GM12878 (cell line): ENCODE data around the gene ETHE1. TPM values are rescaled to one million over a fixed set of nuclear protein-coding genes. Genes with fewer than 3 reads are reported as not detected.

Experiments
- ATAC-seq: fragments of 200-7000 bp; cut with Tn5 transposase; 3 replicates; pipeline ENCODE4 v1.9.1; 2020; ENCODE audit warnings: mild to moderate bottlenecking, moderate library complexity
- BruUV-seq: library from RNA; stranded (reverse); fragments of 400-500 nt; replicated peaks from 2 replicates; lab custom pipeline; 2021; lab: Mats Ljungman, UMichigan
- CTCF ChIA-PET: fragments of 300-600 bp; sonication (Branson Sonifier 250); formaldehyde crosslinking; extraction: SDS; loops from one replicate; lab custom pipeline; 2021; ENCODE audit warnings: inconsistent platforms; lab: Yijun Ruan, JAX
- POLR2A ChIA-PET: fragments of 350-600 bp; formaldehyde crosslinking; extraction: SDS; loops from one replicate; lab custom pipeline; 2021; ENCODE audit warnings: inconsistent platforms; lab: Charles Lee
- RAD21 ChIA-PET: fragments of 300-600 bp; sonication (Branson Sonifier 250); formaldehyde crosslinking; loops from one replicate; lab custom pipeline; 2023; ENCODE audit warnings: antibody characterized with exemption; ENCODE audit not compliant: unreplicated experiment; lab: Charles Lee
- SMC1A ChIA-PET: fragments of 300-600 bp; sonication (Branson Sonifier 250); formaldehyde crosslinking; loops from one replicate; lab custom pipeline; 2023; ENCODE audit not compliant: unreplicated experiment, uncharacterized antibody; lab: Charles Lee
- DNase-seq: peaks from one replicate; pipeline ENCODE4 v3.0.0-alpha.2; 2011; ENCODE audit warnings: low read depth, low spot score
- FAIRE-seq: peaks from 3 replicates; lab custom pipeline; 2011; peaks lifted over from hg19 to GRCh38; lab: Jason Lieb, UNC
- H2AFZ ChIP-seq: 2 replicates; pipeline ENCODE4 v1.6.0; 2011; ENCODE audit warnings: low read depth, low read length, control low read depth; ENCODE audit not compliant: control insufficient read depth
- H3K27ac ChIP-seq: 2 replicates; pipeline ENCODE4 v1.5.1; 2011; ENCODE audit warnings: control low read depth; ENCODE audit not compliant: control insufficient read depth, insufficient read depth
- H3K27me3 ChIP-seq, 2 experiments: replicated peaks in 1 of 2; 2 replicates each; pipeline versions ENCODE4 v1.6.0 to v1.6.1; 2011; ENCODE audit warnings: low read length in 1 of 2; ENCODE audit not compliant: control insufficient read depth in 2 of 2, insufficient read depth in 2 of 2
- H3K36me3 ChIP-seq, 2 experiments: 2 replicates each; pipeline ENCODE4 v1.5.1; 2011; ENCODE audit warnings: low read length in 1 of 2; ENCODE audit not compliant: control insufficient read depth in 2 of 2, insufficient read depth in 2 of 2
- H3K4me1 ChIP-seq: 2 replicates; pipeline ENCODE4 v1.6.1; 2011; ENCODE audit warnings: mild to moderate bottlenecking, low read length, moderate library complexity, mixed read lengths; ENCODE audit not compliant: control insufficient read depth, insufficient read depth
- H3K4me2 ChIP-seq: 2 replicates; pipeline ENCODE4 v1.6.0; 2011; ENCODE audit warnings: control low read depth; ENCODE audit not compliant: control insufficient read depth, insufficient read depth
- H3K4me3 ChIP-seq: fragments of 200-600 bp; sonication (generic); 2 replicates; pipeline ENCODE4 v1.5.1; 2016
- H3K79me2 ChIP-seq: 2 replicates; pipeline ENCODE4 v1.6.0; 2011; ENCODE audit warnings: low read length; ENCODE audit not compliant: control insufficient read depth, insufficient read depth
- H3K9ac ChIP-seq: 2 replicates; pipeline ENCODE4 v1.8.0; 2011; ENCODE audit warnings: low read length, control low read depth, mixed read lengths; ENCODE audit not compliant: control insufficient read depth, insufficient read depth
- H3K9me3 ChIP-seq: replicated peaks from 3 replicates; pipeline ENCODE4 v1.5.1; 2011; ENCODE audit warnings: mild to moderate bottlenecking, low read length; ENCODE audit not compliant: control insufficient read depth, insufficient read depth
- H4K20me1 ChIP-seq: 2 replicates; pipeline ENCODE4 v1.6.0; 2011; ENCODE audit not compliant: control insufficient read depth, insufficient read depth
- BHLHE40 ChIP-seq, 2 experiments: fragments of 450-650 bp in 1 of 2; IDR thresholded peaks; 2 replicates each; pipeline ENCODE4 v1.6.1; 2011 to 2017; ENCODE audit warnings: low read depth in 2 of 2, borderline replicate concordance in 1 of 2, improper control_type of control experiment in 1 of 2, low read length in 1 of 2, mild to moderate bottlenecking in 1 of 2
- BMI1 ChIP-seq: fragments of 450-650 bp; IDR thresholded peaks from 2 replicates; pipeline ENCODE4 v1.6.1; 2016; ENCODE audit warnings: mild to moderate bottlenecking, moderate library complexity, borderline replicate concordance
- CREM ChIP-seq: IDR thresholded peaks from 2 replicates; pipeline ENCODE4 v1.6.1; 2014; ENCODE audit warnings: antibody characterized with exemption, low read depth
- FOXK2 ChIP-seq: fragments of 450-650 bp; IDR thresholded peaks from 2 replicates; pipeline ENCODE4 v1.6.1; 2017; ENCODE audit warnings: mild to moderate bottlenecking, moderate library complexity
- GATAD2B ChIP-seq: fragments of 450-650 bp; conservative IDR thresholded peaks from 2 replicates; pipeline ENCODE4 v1.6.1; 2017; ENCODE audit warnings: low read depth, mild to moderate bottlenecking, moderate library complexity
- HCFC1 ChIP-seq: fragments of 150-350 bp; IDR thresholded peaks from 2 replicates; pipeline ENCODE4 v1.6.1; 2014; ENCODE audit warnings: low read length
- JUND ChIP-seq: IDR thresholded peaks from 2 replicates; pipeline ENCODE4 v1.6.1; 2012; ENCODE audit warnings: low read depth, mild to moderate bottlenecking, low read length, improper control_type of control experiment, moderate library complexity
- NRF1 ChIP-seq: conservative IDR thresholded peaks from 2 replicates; pipeline ENCODE4 v1.6.1; 2011; ENCODE audit warnings: mild to moderate bottlenecking, low read depth, low read length, improper control_type of control experiment
- PBX3 ChIP-seq: IDR thresholded peaks from 2 replicates; pipeline ENCODE4 v1.6.1; 2011; ENCODE audit warnings: mild to moderate bottlenecking, low read depth, low read length, moderate library complexity; ENCODE audit not compliant: insufficient replicate concordance
- PML ChIP-seq: IDR thresholded peaks from 2 replicates; pipeline ENCODE4 v1.6.1; 2012; ENCODE audit warnings: low read length, inconsistent platforms
- POLR2AphosphoS2 ChIP-seq: IDR thresholded peaks from 2 replicates; pipeline ENCODE4 v1.6.1; 2011; ENCODE audit warnings: low read depth, mild to moderate bottlenecking, low read length, improper control_type of control experiment, moderate library complexity
- POU2F2 ChIP-seq: IDR thresholded peaks from 3 replicates; pipeline ENCODE4 v1.6.1; 2011; ENCODE audit warnings: low read depth, mild to moderate bottlenecking, low read length, borderline replicate concordance
- RELA ChIP-seq: fragments of 450-650 bp; IDR thresholded peaks from 2 replicates; pipeline ENCODE4 v1.8.0; 2014; ENCODE audit warnings: borderline replicate concordance; ENCODE audit not compliant: partially characterized antibody
- SRF ChIP-seq, 2 experiments: IDR thresholded peaks; 2 replicates each; pipeline ENCODE4 v1.6.1; 2011; ENCODE audit warnings: low read depth in 2 of 2, low read length in 2 of 2, mild to moderate bottlenecking in 1 of 2, moderate library complexity in 1 of 2
- USF1 ChIP-seq: IDR thresholded peaks from 2 replicates; pipeline ENCODE4 v1.6.1; 2011; ENCODE audit warnings: borderline replicate concordance, low read depth, mild to moderate bottlenecking, moderate library complexity, mixed read lengths, low read length; ENCODE audit not compliant: insufficient read depth; ENCODE audit errors: extremely low read length
- ZBED1 ChIP-seq: IDR thresholded peaks from 2 replicates; pipeline ENCODE4 v1.6.1; 2016; ENCODE audit warnings: borderline replicate concordance
- ZNF24 ChIP-seq: fragments of 450-650 bp; IDR thresholded peaks from 2 replicates; pipeline ENCODE4 v1.6.1; 2017; ENCODE audit warnings: antibody characterized with exemption, mild to moderate bottlenecking
- WGBS: methylation state at CpG from one replicate; pipeline ENCODE4 v1.1.6; 2016; ENCODE audit warnings: low lambda C conversion rate; ENCODE audit not compliant: insufficient replicate concordance, insufficient coverage; ENCODE audit errors: missing lambda C conversion rate; 5-methylcytosine and 5-hydroxymethylcytosine counted together
- in situ Hi-C: fragments of 300-500 bp; cut with MboI; formaldehyde crosslinking; loops from 9 replicates; pipeline ENCODE4 v1.14.3; 2018; ENCODE audit warnings: mixed read lengths
- intact Hi-C: fragments of 100-400 bp; cut with micrococcal nuclease; formaldehyde crosslinking; loops from one replicate; pipeline ENCODE4 v1.14.2; 2022; ENCODE audit not compliant: unreplicated experiment
- polyA plus RNA-seq, 11 experiments: library from polyadenylated mRNA; depleted of rRNA in 4 of 11; unstranded in 6 of 11; stranded (reverse) in 5 of 11; fragments of >200 nt; fragmentation: Nextera tagmentation in 4 of 11; fragmentation: Illumina TruSeq in 1 of 11; extraction: Ambion mirVana in 4 of 11; extraction: Trizol in 1 of 11; gene quantifications; 1 replicate in 1 of 11; 2 replicates in 10 of 11; pipeline versions ENCODE4 v1.2.1 to v1.2.3, GENCODE V29; 2011 to 2016; ENCODE audit warnings: inconsistent platforms in 2 of 11, missing spikeins in 2 of 11, low read depth in 1 of 11
- total RNA-seq, 4 experiments: library from RNA; depleted of rRNA in 3 of 4; stranded (reverse); fragments of >200 nt in 3 of 4; fragmentation: Illumina TruSeq in 1 of 4; extraction: Trizol in 1 of 4; gene quantifications; 2 replicates each; pipeline versions ENCODE4 v1.2.1 to v1.2.3, GENCODE V29; 2013 to 2021
- TF ChIP-seq, protein P1 (sequence below): fragments of 450-650 bp; conservative IDR thresholded peaks from 2 replicates; pipeline ENCODE4 v1.6.1; 2017; ENCODE audit warnings: mild to moderate bottlenecking, moderate library complexity

ETHE1 gene
- total and polyA plus RNA-seq, 10 of the 15 experiments (the other 5 are each of a cell fraction or from before 2014, with no cell fraction given) = 22.1 to 155 (median 52.7) TPM

DNA sequence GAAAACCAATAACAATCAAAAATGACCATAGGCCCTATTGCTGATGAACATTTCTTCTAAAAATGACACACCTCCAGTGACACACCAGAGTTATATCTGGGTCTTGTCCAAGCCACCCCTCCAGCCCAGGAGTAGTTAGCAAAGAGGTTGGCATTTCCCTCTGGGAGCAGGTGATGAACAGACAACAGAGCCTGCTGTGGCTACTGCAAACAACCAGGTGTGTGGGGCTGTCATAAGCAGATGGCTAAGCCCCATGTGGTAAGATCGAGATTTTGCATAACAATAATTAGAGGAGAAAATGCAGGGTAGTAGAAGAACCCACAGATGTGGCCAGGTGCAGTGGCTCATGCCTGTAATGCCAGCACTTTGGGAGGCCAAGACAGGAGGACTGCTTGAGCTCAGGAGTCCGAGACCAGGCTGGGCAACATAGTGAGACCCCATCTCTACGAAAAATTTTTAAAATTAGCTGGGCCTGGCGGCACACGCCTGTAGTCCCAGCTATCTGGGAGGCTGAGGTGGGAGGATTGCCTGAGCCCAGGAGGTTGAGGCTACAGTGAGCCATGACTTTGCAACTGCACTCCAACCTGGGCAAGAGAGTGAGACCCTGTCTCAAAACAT lies 43.3 kb upstream of the ETHE1 start:
- Histone ChIP-seq H4K20me1 (no peaks in the 10 kb centered on the region), H3K9me3 (no peaks in the 10 kb centered on the region), H3K36me3 (peaks cover 0 to 3% of the 10 kb centered on the region in 2 experiments; a peak in 1 of 4 replicates), H3K9ac (no peak overlapping the region), H3K4me3 (no peak overlapping the region), H3K4me1 (no peaks in the 10 kb centered on the region; the same call in 1 of the 2 replicates), H3K27me3 (no peaks in the 10 kb centered on the region), H3K27ac (no peak overlapping the region), H3K79me2 (peaks cover 9% of the 10 kb centered on the region), H3K4me2 (no peak overlapping the region), H2AFZ (no peak overlapping the region)
- CTCF ChIA-PET = interaction anchor here (0.6 to 9.0 kb wide), 4 partner anchors 13 to 70 kb away, joined by 3 to 99 read pairs (median 10); partner anchors contain the start of genes IRGQ and ZNF576
- FAIRE-seq = no peak
- intact Hi-C loops (no loop called here), in situ Hi-C loops (no loop called here)
- POLR2A ChIA-PET = no interaction called here
- 89% methylated on average over 5 of the region's 5 CpGs for WGBS
- SMC1A ChIA-PET = interaction anchor here (1.2 to 1.4 kb wide), 2 partner anchors 27 to 239 kb away, joined by 4 to 6 read pairs; partner anchors contain the start of gene ZNF576
- BruUV-seq = no TSS peak
- TF ChIP-seq RELA = no peak
- TF ChIP-seq ZNF24 = no peak
- no peak for TF ChIP-seq USF1
- no peak for TF ChIP-seq SRF (IDR thresholded peaks at IDR 0.05; ENCODE audit: low read depth in 2 of 2, low read length in 2 of 2)
- TF ChIP-seq BHLHE40 (IDR thresholded peaks at IDR 0.05; ENCODE audit: borderline replicate concordance in 1 of 2, low read depth in 2 of 2, low read length in 1 of 2) = no peak
- TF ChIP-seq ZBED1 = no peak
- TF ChIP-seq JUND = no peak
- no peak for TF ChIP-seq PBX3
- no peak for TF ChIP-seq POU2F2
- TF ChIP-seq HCFC1 = no peak
- TF ChIP-seq POLR2AphosphoS2 = no peak
- no peak for TF ChIP-seq GATAD2B
- no peak for TF ChIP-seq BMI1
- no peak for TF ChIP-seq CREM
- no peak for TF ChIP-seq PML
- no peak for TF ChIP-seq NRF1
- TF ChIP-seq FOXK2 = no peak
- TF ChIP-seq, protein P1, sequence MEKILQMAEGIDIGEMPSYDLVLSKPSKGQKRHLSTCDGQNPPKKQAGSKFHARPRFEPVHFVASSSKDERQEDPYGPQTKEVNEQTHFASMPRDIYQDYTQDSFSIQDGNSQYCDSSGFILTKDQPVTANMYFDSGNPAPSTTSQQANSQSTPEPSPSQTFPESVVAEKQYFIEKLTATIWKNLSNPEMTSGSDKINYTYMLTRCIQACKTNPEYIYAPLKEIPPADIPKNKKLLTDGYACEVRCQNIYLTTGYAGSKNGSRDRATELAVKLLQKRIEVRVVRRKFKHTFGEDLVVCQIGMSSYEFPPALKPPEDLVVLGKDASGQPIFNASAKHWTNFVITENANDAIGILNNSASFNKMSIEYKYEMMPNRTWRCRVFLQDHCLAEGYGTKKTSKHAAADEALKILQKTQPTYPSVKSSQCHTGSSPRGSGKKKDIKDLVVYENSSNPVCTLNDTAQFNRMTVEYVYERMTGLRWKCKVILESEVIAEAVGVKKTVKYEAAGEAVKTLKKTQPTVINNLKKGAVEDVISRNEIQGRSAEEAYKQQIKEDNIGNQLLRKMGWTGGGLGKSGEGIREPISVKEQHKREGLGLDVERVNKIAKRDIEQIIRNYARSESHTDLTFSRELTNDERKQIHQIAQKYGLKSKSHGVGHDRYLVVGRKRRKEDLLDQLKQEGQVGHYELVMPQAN = no peak
- peak; percentile 33; the same call in 2 of the 3 replicates for ATAC-seq
- DNase-seq = no peak
- RAD21 ChIA-PET = no interaction called here
